Stromal cell of bone marrow (primary cell): Measurements from ENCODE around the gene ARHGEF4.
"Not testable (repeated sequence)": the region's sequence is repeated elsewhere in the genome, so short reads cannot be mapped to it uniquely, and the experiment has no call there.

ENCODE experiments used
- DNase-seq: peaks from one replicate; pipeline ENCODE4 v3.0.0-alpha.2; 2012; ENCODE audit warnings: low read depth

Gene ARHGEF4

GRCh38 chr2:130887643-130888042 is 50.9 kb downstream of the ARHGEF4 start:
- DNase-seq, result no peak

- DNase-seq, result no peak
These were observed 54.4 kb downstream of the ARHGEF4 start for GRCh38 chr2:130890941-130891669.

GRCh38 chr2:130891966-130892365 is 55.3 kb downstream of the ARHGEF4 start:
- DNase-seq, result no peak

- DNase-seq, result no peak
These were observed 56.4 kb downstream of the ARHGEF4 start for GRCh38 chr2:130892793-130893785.

GRCh38 chr2:130894326-130894942 is 57.7 kb downstream of the ARHGEF4 start:
- DNase-seq, result no peak

- DNase-seq, result no peak
These were observed 60.1 kb downstream of the ARHGEF4 start for GRCh38 chr2:130896813-130897212.

- no peak for DNase-seq
These were observed 61.8 kb downstream of the ARHGEF4 start for GRCh38 chr2:130898553-130898952.

GRCh38 chr2:130899306-130899705 is 62.6 kb downstream of the ARHGEF4 start:
- no peak for DNase-seq

- DNase-seq, result no peak
These were observed 64.3 kb downstream of the ARHGEF4 start for GRCh38 chr2:130901061-130901460.

- not testable (repeated sequence) for DNase-seq
These were observed 64.9 kb downstream of the ARHGEF4 start for GRCh38 chr2:130901626-130902025.

- DNase-seq, result no peak
These were observed 72.1 kb downstream of the ARHGEF4 start for GRCh38 chr2:130908832-130909231.

- no peak for DNase-seq
These were observed 74.2 kb downstream of the ARHGEF4 start for GRCh38 chr2:130910931-130911330.

GRCh38 chr2:130911482-130911881 is 74.8 kb downstream of the ARHGEF4 start:
- no peak for DNase-seq

GRCh38 chr2:130911996-130912395 is 75.3 kb downstream of the ARHGEF4 start:
- no peak for DNase-seq

GRCh38 chr2:130912471-130912870 is 75.8 kb downstream of the ARHGEF4 start:
- no peak for DNase-seq

- DNase-seq, result no peak
These were observed 77.2 kb downstream of the ARHGEF4 start for GRCh38 chr2:130913891-130914290.

- DNase-seq, result no peak
These were observed 78.4 kb downstream of the ARHGEF4 start for GRCh38 chr2:130915149-130915548.

- no peak for DNase-seq
These were observed 79.1 kb downstream of the ARHGEF4 start for GRCh38 chr2:130915595-130916437.

- no peak for DNase-seq
These were observed 79.7 kb downstream of the ARHGEF4 start for GRCh38 chr2:130916438-130916705.

GRCh38 chr2:130917006-130917688 is 80.4 kb downstream of the ARHGEF4 start:
- DNase-seq, result no peak

GRCh38 chr2:130918393-130918792 is 81.7 kb downstream of the ARHGEF4 start:
- DNase-seq, result no peak
